ENCODE measurements around the gene PLXNC1. TPM values are rescaled to one million over a fixed set of nuclear protein-coding genes. Genes with fewer than 3 reads are reported as not detected.

PLXNC1 gene
- total RNA-seq, 1 donor from 2014 or later: 1.8 TPM

DNA sequence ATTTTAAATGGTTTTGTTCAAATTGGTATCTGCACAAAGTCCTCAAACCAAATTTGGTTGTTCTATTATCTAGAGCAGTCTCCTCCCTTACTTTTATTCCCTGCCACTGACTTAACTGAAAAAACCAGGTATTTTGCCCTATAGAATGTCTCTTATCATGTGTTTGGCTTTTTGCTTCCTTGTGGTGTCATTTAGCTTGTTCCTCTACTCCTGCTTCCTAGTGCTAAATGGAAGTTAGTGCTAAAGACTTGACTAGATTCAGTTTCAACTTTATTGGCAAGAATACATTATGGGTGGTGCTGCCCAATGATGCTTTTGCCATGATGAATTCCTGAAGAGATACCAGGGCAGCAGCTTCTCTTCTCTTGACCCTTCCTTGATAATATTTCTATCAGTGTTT lies 29.7 kb downstream of the PLXNC1 start:
- TF ChIP-seq, protein P1, sequence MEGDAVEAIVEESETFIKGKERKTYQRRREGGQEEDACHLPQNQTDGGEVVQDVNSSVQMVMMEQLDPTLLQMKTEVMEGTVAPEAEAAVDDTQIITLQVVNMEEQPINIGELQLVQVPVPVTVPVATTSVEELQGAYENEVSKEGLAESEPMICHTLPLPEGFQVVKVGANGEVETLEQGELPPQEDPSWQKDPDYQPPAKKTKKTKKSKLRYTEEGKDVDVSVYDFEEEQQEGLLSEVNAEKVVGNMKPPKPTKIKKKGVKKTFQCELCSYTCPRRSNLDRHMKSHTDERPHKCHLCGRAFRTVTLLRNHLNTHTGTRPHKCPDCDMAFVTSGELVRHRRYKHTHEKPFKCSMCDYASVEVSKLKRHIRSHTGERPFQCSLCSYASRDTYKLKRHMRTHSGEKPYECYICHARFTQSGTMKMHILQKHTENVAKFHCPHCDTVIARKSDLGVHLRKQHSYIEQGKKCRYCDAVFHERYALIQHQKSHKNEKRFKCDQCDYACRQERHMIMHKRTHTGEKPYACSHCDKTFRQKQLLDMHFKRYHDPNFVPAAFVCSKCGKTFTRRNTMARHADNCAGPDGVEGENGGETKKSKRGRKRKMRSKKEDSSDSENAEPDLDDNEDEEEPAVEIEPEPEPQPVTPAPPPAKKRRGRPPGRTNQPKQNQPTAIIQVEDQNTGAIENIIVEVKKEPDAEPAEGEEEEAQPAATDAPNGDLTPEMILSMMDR (IDR thresholded peaks at IDR 0.05): no peak
- no peak for DNase-seq (ENCODE audit: low spot score in 2 of 2)
- Histone ChIP-seq H3K4me3 (no peak overlapping the region), H3K4me1 (no peaks in the 10 kb centered on the region), H3K9me3 (no peaks in the 10 kb centered on the region), H3K27me3 (no peaks in the 10 kb centered on the region), H3K36me3 (no peaks in the 10 kb centered on the region), H3K27ac (no peak overlapping the region)
- intact Hi-C loops (cut with DNase I): no loop called here

DNA sequence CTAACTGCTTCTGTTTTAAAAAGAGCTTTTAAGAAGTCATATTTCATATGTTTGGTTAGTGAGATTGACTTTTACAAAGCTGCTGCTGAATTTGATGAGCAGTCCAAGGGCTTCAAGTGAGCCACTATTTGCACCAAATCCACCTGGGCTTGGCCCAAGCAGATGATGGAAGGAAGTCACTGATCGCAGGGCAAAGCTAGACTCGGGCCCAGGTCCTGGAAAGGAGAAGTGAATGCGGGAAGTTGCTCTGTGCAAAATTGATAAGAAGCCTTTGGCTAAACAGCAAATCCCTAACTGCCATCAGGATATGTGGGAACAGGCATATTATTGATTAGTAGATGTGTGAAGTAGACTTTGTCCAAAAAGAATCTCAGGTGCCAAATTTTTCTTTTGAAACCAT lies 30.5 kb downstream of the PLXNC1 start:
- no peak overlapping the region for H3K27ac ChIP-seq
- no peaks in the 10 kb centered on the region for H3K36me3 ChIP-seq
- H3K4me3 ChIP-seq: no peak overlapping the region
- TF ChIP-seq, protein P1 (IDR thresholded peaks at IDR 0.05): no peak
- intact Hi-C loops (cut with DNase I): no loop called here
- no peaks in the 10 kb centered on the region for H3K27me3 ChIP-seq
- H3K9me3 ChIP-seq: no peaks in the 10 kb centered on the region
- no peak for DNase-seq (ENCODE audit: low spot score in 2 of 2)
- no peaks in the 10 kb centered on the region for H3K4me1 ChIP-seq

DNA sequence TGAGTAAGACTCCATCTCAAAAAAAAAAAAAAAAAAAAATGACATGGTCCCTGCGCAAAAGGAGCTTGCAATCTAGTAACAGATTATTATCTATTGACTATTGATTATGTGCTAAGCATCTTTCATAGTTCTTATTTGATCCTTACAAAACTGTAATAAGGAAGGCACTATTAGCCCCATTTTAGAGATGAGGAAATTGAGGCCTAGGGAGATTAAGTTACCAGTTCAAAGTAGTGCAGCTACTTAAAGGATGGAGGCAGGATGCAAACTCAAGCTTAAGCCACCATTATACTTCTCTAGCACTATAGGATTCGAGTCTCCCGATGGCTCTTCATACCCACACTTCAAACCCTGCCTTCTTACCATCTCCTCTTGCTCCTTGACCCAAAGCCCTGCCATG lies 31.3 kb downstream of the PLXNC1 start:
- DNase-seq (ENCODE audit: low spot score in 2 of 2): no peak
- intact Hi-C loops (cut with DNase I): no loop called here
- H3K27ac ChIP-seq: no peak overlapping the region
- H3K9me3 ChIP-seq: no peaks in the 10 kb centered on the region
- H3K27me3 ChIP-seq: no peaks in the 10 kb centered on the region
- TF ChIP-seq, protein P1 (IDR thresholded peaks at IDR 0.05): no peak
- H3K36me3 ChIP-seq: no peaks in the 10 kb centered on the region
- H3K4me1 ChIP-seq: no peaks in the 10 kb centered on the region
- no peak overlapping the region for H3K4me3 ChIP-seq

DNA sequence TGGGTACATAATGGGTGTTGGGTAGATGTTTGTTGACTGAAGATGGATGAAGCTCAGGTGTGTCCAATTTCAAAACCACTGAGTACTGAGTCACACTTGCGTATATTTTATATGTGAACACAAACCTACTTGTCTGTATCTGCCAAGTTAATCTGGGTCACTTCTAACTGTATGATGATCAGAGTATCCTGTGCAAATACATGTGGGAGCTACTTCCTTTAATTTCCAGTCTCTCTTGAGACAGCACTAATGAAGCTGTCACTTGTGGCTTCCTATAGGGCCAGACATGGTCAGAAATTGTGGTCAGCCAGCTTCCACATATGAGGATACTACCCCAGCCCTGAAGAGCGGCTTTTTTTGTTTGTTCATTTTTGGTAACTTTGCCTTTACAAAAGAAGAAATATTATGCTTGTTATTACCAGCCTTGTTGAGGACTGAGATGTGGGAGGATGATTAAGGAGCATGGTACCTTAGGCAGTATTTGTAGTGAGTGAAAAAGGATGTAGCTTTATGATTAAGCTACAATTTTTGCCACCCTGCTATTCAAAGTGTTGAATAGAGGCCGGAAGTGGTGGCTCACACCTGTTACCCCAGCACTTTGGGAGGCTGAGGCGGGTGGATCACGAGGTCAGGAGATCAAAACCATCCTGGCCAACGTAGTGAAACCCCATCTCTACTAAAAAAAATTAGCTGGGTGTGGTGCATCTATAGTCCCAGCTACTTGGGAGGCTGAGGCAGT lies 32.4 kb downstream of the PLXNC1 start:
- H3K27ac ChIP-seq: no peak overlapping the region
- intact Hi-C loops (cut with DNase I): no loop called here
- TF ChIP-seq, protein P1 (IDR thresholded peaks at IDR 0.05): no peak
- no peaks in the 10 kb centered on the region for H3K4me1 ChIP-seq
- no peak for DNase-seq (ENCODE audit: low spot score in 2 of 2)
- H3K36me3 ChIP-seq: no peaks in the 10 kb centered on the region
- no peaks in the 10 kb centered on the region for H3K27me3 ChIP-seq
- H3K9me3 ChIP-seq: no peaks in the 10 kb centered on the region
- H3K4me3 ChIP-seq: no peak overlapping the region

DNA sequence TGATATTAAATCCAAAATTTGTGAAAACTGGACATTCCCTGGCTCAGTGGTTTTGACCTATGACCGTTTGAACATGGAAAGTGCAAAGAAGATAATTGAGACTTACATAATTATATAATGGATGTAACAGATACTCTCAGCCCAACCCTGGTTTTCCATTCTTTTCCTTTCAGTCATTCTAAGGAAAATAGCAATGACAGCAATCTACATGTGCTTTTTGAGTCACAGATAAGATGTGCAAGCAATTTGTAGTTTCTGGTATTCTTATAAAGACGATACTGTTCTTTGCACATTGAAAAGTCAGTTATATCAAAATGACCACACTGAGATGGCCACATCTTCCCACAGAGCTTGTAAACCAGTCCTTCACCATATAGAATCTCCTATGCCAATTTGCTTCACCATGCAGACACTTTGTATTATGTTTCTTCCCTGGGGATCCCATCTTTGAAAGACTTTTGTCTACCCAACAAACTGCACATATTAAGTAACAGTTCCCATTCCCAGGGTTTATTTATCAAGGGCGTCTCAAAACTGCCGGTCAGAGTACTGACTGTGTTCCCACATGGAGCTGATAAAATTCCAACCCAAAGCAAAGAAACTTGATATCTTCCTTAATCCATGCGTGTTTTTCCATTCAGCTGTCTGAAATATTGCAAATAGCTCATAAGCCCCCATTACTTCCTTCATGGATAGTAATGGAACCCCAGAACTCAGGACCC lies 34.8 kb downstream of the PLXNC1 start:
- DNase-seq (ENCODE audit: low spot score in 2 of 2): no peak
- no peak overlapping the region for H3K4me3 ChIP-seq
- no peaks in the 10 kb centered on the region for H3K9me3 ChIP-seq
- H3K27ac ChIP-seq: no peak overlapping the region
- no peaks in the 10 kb centered on the region for H3K36me3 ChIP-seq
- intact Hi-C loops (cut with DNase I): no loop called here
- H3K4me1 ChIP-seq: no peaks in the 10 kb centered on the region
- TF ChIP-seq, protein P1 (IDR thresholded peaks at IDR 0.05): no peak
- no peaks in the 10 kb centered on the region for H3K27me3 ChIP-seq
